HEK293 (cell line): ENCODE data around the gene KCNAB1.

Source experiments
- CTCF ChIA-PET: fragments of 350-600 bp; formaldehyde crosslinking; extraction: SDS; loops from one replicate; lab custom pipeline; 2021; ENCODE audit warnings: antibody characterized with exemption; lab: Yijun Ruan, JAX
- POLR2A ChIA-PET: fragments of 300-600 bp; formaldehyde crosslinking; extraction: SDS; loops from one replicate; lab custom pipeline; 2020; ENCODE audit warnings: antibody characterized with exemption, inconsistent platforms; lab: Yijun Ruan, JAX
- H3K27ac ChIP-seq: fragments of 200-500 bp; sonication (Bioruptor generic); 2 replicates; pipeline ENCODE4 v1.5.1; 2014; ENCODE audit warnings: low read depth, low read length, control low read depth, inconsistent platforms; ENCODE audit errors: extremely low read depth
- H3K36me3 ChIP-seq, 2 experiments: fragments of 200-500 bp in 1 of 2; sonication (Bioruptor generic) in 1 of 2; 1 replicate in 1 of 2; 2 replicates in 1 of 2; pipeline ENCODE4 v1.5.1; 2014 to 2017; ENCODE audit warnings: inconsistent platforms in 2 of 2, low read length in 2 of 2; ENCODE audit not compliant: control insufficient read depth in 2 of 2, insufficient read depth in 1 of 2
- H3K4me1 ChIP-seq: fragments of 200-500 bp; sonication (Bioruptor generic); 2 replicates; pipeline ENCODE4 v1.5.1; 2014; ENCODE audit warnings: mild to moderate bottlenecking, low read length, inconsistent platforms; ENCODE audit not compliant: control insufficient read depth, insufficient read depth
- H3K4me3 ChIP-seq: 2 replicates; pipeline ENCODE4 v1.5.1; 2011; ENCODE audit warnings: low read depth, mild to moderate bottlenecking, control low read depth, low read length, moderate library complexity
- H3K9me3 ChIP-seq: fragments of 200-500 bp; sonication (Bioruptor generic); 2 replicates; pipeline ENCODE4 v1.5.1; 2014; ENCODE audit warnings: low read depth, low read length, inconsistent platforms; ENCODE audit not compliant: control insufficient read depth, insufficient read depth
- HOXA7 ChIP-seq: sonication (generic); formaldehyde crosslinking; IDR thresholded peaks from 2 replicates; pipeline ENCODE4 v1.8.1; 2022; ENCODE audit warnings: missing genetic modification reagents, borderline replicate concordance
- PATZ1 ChIP-seq: fragments of 450-650 bp; formaldehyde crosslinking; IDR thresholded peaks from 2 replicates; pipeline ENCODE4 v1.5.1; 2016; ENCODE audit warnings: missing biosample characterization, missing genetic modification characterization
- ZBTB1 ChIP-seq: fragments of 450-650 bp; formaldehyde crosslinking; IDR thresholded peaks from 2 replicates; pipeline ENCODE4 v1.5.1; 2016; ENCODE audit warnings: missing biosample characterization, missing genetic modification characterization
- ZBTB48 ChIP-seq: fragments of 450-650 bp; formaldehyde crosslinking; IDR thresholded peaks from 2 replicates; pipeline ENCODE4 v1.5.1; 2016; ENCODE audit warnings: missing biosample characterization, missing genetic modification characterization
- ZNF10 ChIP-seq: fragments of 450-650 bp; formaldehyde crosslinking; IDR thresholded peaks from 2 replicates; pipeline ENCODE4 v1.5.1; 2017; ENCODE audit warnings: missing biosample characterization, missing genetic modification characterization
- ZNF112 ChIP-seq: fragments of 450-650 bp; formaldehyde crosslinking; IDR thresholded peaks from 2 replicates; pipeline ENCODE4 v1.5.0; 2017; ENCODE audit warnings: missing biosample characterization, missing genetic modification characterization
- ZNF148 ChIP-seq: fragments of 450-650 bp; formaldehyde crosslinking; IDR thresholded peaks from 2 replicates; pipeline ENCODE4 v1.5.0; 2017; ENCODE audit warnings: missing biosample characterization, missing genetic modification characterization, borderline replicate concordance
- ZNF157 ChIP-seq: fragments of 450-650 bp; formaldehyde crosslinking; IDR thresholded peaks from 2 replicates; pipeline ENCODE4 v1.5.1; 2016; ENCODE audit warnings: missing biosample characterization, missing genetic modification characterization
- ZNF174 ChIP-seq: fragments of 450-650 bp; formaldehyde crosslinking; IDR thresholded peaks from 2 replicates; pipeline ENCODE4 v1.5.0; 2017; ENCODE audit warnings: missing biosample characterization, mild to moderate bottlenecking, missing genetic modification characterization
- ZNF23 ChIP-seq: fragments of 450-650 bp; formaldehyde crosslinking; IDR thresholded peaks from 2 replicates; pipeline ENCODE4 v1.5.1; 2016; ENCODE audit warnings: missing biosample characterization, missing genetic modification characterization, borderline replicate concordance
- ZNF280D ChIP-seq: fragments of 450-650 bp; formaldehyde crosslinking; IDR thresholded peaks from 2 replicates; pipeline ENCODE4 v1.5.1; 2016; ENCODE audit warnings: missing biosample characterization, missing genetic modification characterization
- ZNF521 ChIP-seq: fragments of 450-650 bp; formaldehyde crosslinking; IDR thresholded peaks from 2 replicates; pipeline ENCODE4 v1.5.1; 2017; ENCODE audit warnings: missing biosample characterization, mild to moderate bottlenecking, missing genetic modification characterization
- ZNF529 ChIP-seq: fragments of 450-650 bp; formaldehyde crosslinking; IDR thresholded peaks from 2 replicates; pipeline ENCODE4 v1.5.1; 2017; ENCODE audit warnings: missing genetic modification characterization, missing biosample characterization; ENCODE audit not compliant: insufficient replicate concordance
- ZNF558 ChIP-seq: fragments of 450-650 bp; formaldehyde crosslinking; IDR thresholded peaks from 2 replicates; pipeline ENCODE4 v1.5.1; 2016; ENCODE audit warnings: missing biosample characterization, missing genetic modification characterization
- ZNF610 ChIP-seq: fragments of 450-650 bp; formaldehyde crosslinking; IDR thresholded peaks from 2 replicates; pipeline ENCODE4 v1.5.1; 2016; ENCODE audit warnings: missing biosample characterization, missing genetic modification characterization, borderline replicate concordance
- ZNF747 ChIP-seq: fragments of 450-650 bp; formaldehyde crosslinking; IDR thresholded peaks from 2 replicates; pipeline ENCODE4 v1.5.1; 2016; ENCODE audit warnings: missing biosample characterization, missing genetic modification characterization
- ZNF76 ChIP-seq: fragments of 450-650 bp; formaldehyde crosslinking; IDR thresholded peaks from 2 replicates; pipeline ENCODE4; 2016; ENCODE audit warnings: low read depth, missing biosample characterization, missing genetic modification characterization, borderline replicate concordance
- ZNF777 ChIP-seq: fragments of 450-650 bp; formaldehyde crosslinking; IDR thresholded peaks from 2 replicates; pipeline ENCODE4 v1.5.1; 2017; ENCODE audit warnings: missing biosample characterization, missing genetic modification characterization, borderline replicate concordance
- ZNF792 ChIP-seq: fragments of 450-650 bp; formaldehyde crosslinking; IDR thresholded peaks from 2 replicates; pipeline ENCODE4 v1.5.1; 2016; ENCODE audit warnings: missing biosample characterization, missing genetic modification characterization
- ZSCAN16 ChIP-seq: fragments of 450-650 bp; formaldehyde crosslinking; IDR thresholded peaks from 2 replicates; pipeline ENCODE4 v1.5.1; 2016; ENCODE audit warnings: missing biosample characterization, missing genetic modification characterization
- ZSCAN30 ChIP-seq: fragments of 450-650 bp; IDR thresholded peaks from 2 replicates; pipeline ENCODE4 v1.5.1; 2018; ENCODE audit warnings: missing biosample characterization, mild to moderate bottlenecking, missing genetic modification characterization, moderate library complexity
- ZXDB ChIP-seq: fragments of 450-650 bp; formaldehyde crosslinking; IDR thresholded peaks from 2 replicates; pipeline ENCODE4 v1.5.1; 2016; ENCODE audit warnings: missing biosample characterization, missing genetic modification characterization
- TF ChIP-seq, protein P1 (sequence below): fragments of 450-650 bp; formaldehyde crosslinking; IDR thresholded peaks from 2 replicates; pipeline ENCODE4 v1.5.1; 2017; ENCODE audit warnings: missing biosample characterization, mild to moderate bottlenecking, missing genetic modification characterization, moderate library complexity
- TF ChIP-seq, protein P2 (sequence below): fragments of 450-650 bp; formaldehyde crosslinking; IDR thresholded peaks from 2 replicates; pipeline ENCODE4; 2016; ENCODE audit warnings: missing biosample characterization, missing genetic modification characterization

KCNAB1 gene

GRCh38 chr3:156378871-156379270 lies 258.5 kb downstream of the KCNAB1 start:
- Histone ChIP-seq H3K9me3 (no peaks in the 10 kb centered on the region), H3K4me1 (no peaks in the 10 kb centered on the region), H3K36me3 (no peaks in the 10 kb centered on the region), H3K27ac (no peak overlapping the region), H3K4me3 (no peak overlapping the region)
- CTCF ChIA-PET: interaction anchor here (0.7 kb wide), 1 partner anchor 221 kb away, joined by 4 read pairs; no protein-coding TSS in a partner anchor
- POLR2A ChIA-PET: no interaction called here
- TF ChIP-seq ZNF610 (tag by site-specific recombination) (no peak), ZSCAN30 (no peak), PATZ1 (no peak), ZNF521 (tag by site-specific recombination) (no peak), ZNF23 (no peak)

DNA sequence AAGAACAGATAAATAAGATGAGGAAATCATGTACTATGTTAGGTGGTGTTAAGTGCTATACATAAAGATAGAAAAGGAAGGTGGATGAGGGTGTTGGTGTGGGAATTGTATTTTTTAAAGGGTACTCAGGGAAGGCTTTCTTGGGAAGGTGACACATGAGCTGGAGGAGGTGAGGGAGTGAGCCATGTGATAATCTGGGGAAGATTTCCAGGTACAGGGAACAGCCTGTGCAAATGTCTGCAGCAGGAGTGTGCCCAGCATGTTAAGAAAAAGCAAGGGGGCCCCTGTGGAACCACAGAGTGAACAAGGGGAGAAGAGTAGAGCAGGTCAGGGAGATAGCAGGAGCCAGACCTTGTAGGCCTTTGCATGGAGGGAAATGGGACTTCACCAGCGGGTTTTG lies 258.9 kb downstream of the KCNAB1 start:
- Histone ChIP-seq H3K36me3 (no peaks in the 10 kb centered on the region), H3K9me3 (no peaks in the 10 kb centered on the region), H3K27ac (no peak overlapping the region), H3K4me3 (no peak overlapping the region), H3K4me1 (no peaks in the 10 kb centered on the region)
- TF ChIP-seq ZNF777 (tag by site-specific recombination): no peak
- no peak for TF ChIP-seq ZNF558 (tag by site-specific recombination)
- no peak for TF ChIP-seq ZNF529
- TF ChIP-seq ZXDB: no peak
- TF ChIP-seq ZNF148: no peak
- TF ChIP-seq ZNF76 (tag by site-specific recombination): no peak
- no peak for TF ChIP-seq ZBTB48 (tag by site-specific recombination)
- TF ChIP-seq ZNF280D: no peak
- TF ChIP-seq ZNF792 (tag by site-specific recombination): no peak
- no peak for TF ChIP-seq ZNF10
- TF ChIP-seq, protein P1, sequence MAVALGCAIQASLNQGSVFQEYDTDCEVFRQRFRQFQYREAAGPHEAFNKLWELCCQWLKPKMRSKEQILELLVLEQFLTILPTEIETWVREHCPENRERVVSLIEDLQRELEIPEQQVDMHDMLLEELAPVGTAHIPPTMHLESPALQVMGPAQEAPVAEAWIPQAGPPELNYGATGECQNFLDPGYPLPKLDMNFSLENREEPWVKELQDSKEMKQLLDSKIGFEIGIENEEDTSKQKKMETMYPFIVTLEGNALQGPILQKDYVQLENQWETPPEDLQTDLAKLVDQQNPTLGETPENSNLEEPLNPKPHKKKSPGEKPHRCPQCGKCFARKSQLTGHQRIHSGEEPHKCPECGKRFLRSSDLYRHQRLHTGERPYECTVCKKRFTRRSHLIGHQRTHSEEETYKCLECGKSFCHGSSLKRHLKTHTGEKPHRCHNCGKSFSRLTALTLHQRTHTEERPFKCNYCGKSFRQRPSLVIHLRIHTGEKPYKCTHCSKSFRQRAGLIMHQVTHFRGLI (tag by site-specific recombination): no peak
- no peak for TF ChIP-seq ZBTB1 (tag by site-specific recombination)
- no peak for TF ChIP-seq ZSCAN16
- TF ChIP-seq ZNF23: no peak
- TF ChIP-seq, protein P2, sequence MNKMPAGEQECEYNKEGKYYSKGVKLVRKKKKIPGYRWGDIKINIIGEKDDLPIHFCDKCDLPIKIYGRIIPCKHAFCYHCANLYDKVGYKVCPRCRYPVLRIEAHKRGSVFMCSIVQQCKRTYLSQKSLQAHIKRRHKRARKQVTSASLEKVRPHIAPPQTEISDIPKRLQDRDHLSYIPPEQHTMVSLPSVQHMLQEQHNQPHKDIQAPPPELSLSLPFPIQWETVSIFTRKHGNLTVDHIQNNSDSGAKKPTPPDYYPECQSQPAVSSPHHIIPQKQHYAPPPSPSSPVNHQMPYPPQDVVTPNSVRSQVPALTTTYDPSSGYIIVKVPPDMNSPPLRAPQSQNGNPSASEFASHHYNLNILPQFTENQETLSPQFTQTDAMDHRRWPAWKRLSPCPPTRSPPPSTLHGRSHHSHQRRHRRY (tag by site-specific recombination): no peak
- no peak for TF ChIP-seq ZNF747 (tag by site-specific recombination)
- no peak for TF ChIP-seq HOXA7 (CRISPR knock-in tag)
- TF ChIP-seq ZNF157 (tag by site-specific recombination): no peak
- TF ChIP-seq ZNF174 (tag by site-specific recombination): no peak
- TF ChIP-seq ZNF112 (tag by site-specific recombination): no peak
- CTCF ChIA-PET: interaction anchor here (0.7 kb wide), 1 partner anchor 221 kb away, joined by 4 read pairs; no protein-coding TSS in a partner anchor
- POLR2A ChIA-PET: no interaction called here
